Measurements from ENCODE around the gene LRRK1. TPM values are rescaled to one million over a fixed set of nuclear protein-coding genes. Genes with fewer than 3 reads are reported as not detected.
A peak's percentile ranks its signal among the peaks of the same experiment; 100 is the strongest.

The LRRK1 gene
- total RNA-seq, 4 donors from 2014 or later, result 52.7 to 107 (median 82.7) TPM

DNA sequence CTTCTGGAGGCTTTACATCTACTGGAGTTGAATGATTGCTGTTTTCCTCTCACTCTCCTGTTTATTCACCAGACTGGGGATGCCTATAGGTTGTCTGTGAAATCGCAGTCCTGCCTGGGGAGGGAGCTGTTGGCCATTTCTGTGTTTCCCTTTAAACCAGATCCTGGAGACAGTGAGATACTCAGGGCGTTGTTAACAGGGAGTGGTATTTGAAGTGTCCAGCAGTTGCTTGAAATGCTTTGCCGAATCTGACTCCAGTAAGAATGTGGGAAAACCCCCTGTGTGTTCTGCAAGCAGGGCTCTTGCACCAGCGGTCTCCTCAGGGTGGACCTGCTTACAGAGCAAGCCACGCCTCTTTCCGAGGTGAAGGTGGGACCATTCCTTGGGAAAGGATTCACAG, 4.3 kb upstream of the LRRK1 start:
- H3K36me3 ChIP-seq, result no peaks in the 10 kb centered on the region
- H3K4me3 ChIP-seq, result no peak overlapping the region
- TF ChIP-seq POLR2A (IDR thresholded peaks at IDR 0.05), result no peak
- TF ChIP-seq, protein P1, sequence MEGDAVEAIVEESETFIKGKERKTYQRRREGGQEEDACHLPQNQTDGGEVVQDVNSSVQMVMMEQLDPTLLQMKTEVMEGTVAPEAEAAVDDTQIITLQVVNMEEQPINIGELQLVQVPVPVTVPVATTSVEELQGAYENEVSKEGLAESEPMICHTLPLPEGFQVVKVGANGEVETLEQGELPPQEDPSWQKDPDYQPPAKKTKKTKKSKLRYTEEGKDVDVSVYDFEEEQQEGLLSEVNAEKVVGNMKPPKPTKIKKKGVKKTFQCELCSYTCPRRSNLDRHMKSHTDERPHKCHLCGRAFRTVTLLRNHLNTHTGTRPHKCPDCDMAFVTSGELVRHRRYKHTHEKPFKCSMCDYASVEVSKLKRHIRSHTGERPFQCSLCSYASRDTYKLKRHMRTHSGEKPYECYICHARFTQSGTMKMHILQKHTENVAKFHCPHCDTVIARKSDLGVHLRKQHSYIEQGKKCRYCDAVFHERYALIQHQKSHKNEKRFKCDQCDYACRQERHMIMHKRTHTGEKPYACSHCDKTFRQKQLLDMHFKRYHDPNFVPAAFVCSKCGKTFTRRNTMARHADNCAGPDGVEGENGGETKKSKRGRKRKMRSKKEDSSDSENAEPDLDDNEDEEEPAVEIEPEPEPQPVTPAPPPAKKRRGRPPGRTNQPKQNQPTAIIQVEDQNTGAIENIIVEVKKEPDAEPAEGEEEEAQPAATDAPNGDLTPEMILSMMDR (IDR thresholded peaks at IDR 0.05), result no peak
- TF ChIP-seq POLR2AphosphoS5 (IDR thresholded peaks at IDR 0.05), result no peak
- TF ChIP-seq EP300 (IDR thresholded peaks at IDR 0.05; ENCODE audit: low read depth), result no peak
- H3K27ac ChIP-seq, result no peak overlapping the region
- DNase-seq, result no peak
- in situ Hi-C loops (cut with MboI; ENCODE audit: low pct_ligation_motif_present in 1 of 4, low pct_unique_long_range_greater_than_20kb in 1 of 4, low sequenced_read_pairs in 3 of 4) (loop anchor here (5.0 to 25.0 kb wide), 4 partner anchors 90 to 347 kb away; partner anchors contain the start of gene CHSY1 (in 4 of the 4)), intact Hi-C loops (cut with DNase I; ENCODE audit: low total_unique reads) (no loop called here)
- H3K27me3 ChIP-seq, result no peaks in the 10 kb centered on the region
- peaks cover 4 to 16% (median 8%) of the 10 kb centered on the region in 4 donors for H3K4me1 ChIP-seq
- no peaks in the 10 kb centered on the region for H3K9me3 ChIP-seq
- 81 to 88% methylated on average over 3 to 6 of the region's 6 CpGs for whole genome bisulfite sequencing, 2 donors (ENCODE audit: low coverage in 1 of 2)

DNA sequence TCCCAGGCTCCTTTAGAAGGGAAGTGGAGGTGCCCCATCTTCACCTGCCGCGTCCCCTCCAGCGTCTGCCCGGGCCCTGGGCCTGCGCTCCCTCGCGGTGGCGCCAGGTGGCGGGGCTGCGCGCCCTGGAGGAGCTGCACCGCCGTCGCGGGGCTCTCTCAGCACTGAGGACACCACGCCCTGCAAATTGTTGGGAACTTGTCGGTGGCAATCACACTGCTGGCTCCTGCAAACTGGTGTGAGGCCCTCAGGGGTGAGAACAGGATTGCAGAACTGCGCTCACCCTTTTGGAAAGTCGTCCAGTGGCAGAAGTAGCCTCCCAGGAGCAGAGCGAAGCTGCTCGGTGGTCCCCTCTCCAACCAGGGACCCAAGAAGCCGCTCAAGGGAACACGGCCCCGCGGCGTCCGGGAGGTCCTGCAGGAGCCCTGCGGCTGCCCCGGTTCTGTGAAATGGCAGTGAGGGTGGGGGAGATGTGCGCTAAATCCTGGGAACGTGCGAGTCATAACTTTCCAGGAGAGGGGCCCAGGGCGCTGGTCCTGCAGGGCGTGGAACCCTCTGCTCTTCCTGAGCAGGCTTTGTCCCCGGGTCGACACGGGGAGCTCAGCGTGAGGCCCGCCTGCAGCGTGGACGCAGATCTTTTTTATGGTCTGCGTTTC, 995 bp upstream of the LRRK1 start:
- WGBS, 2 donors (ENCODE audit: low coverage in 1 of 2), result 1% methylated on average over 41 of the region's 42 CpGs; no CpG with 5 or more reads in 1 of the 2 donors
- no peaks in the 10 kb centered on the region for H3K27me3 ChIP-seq
- no peaks in the 10 kb centered on the region for H3K36me3 ChIP-seq

DNA sequence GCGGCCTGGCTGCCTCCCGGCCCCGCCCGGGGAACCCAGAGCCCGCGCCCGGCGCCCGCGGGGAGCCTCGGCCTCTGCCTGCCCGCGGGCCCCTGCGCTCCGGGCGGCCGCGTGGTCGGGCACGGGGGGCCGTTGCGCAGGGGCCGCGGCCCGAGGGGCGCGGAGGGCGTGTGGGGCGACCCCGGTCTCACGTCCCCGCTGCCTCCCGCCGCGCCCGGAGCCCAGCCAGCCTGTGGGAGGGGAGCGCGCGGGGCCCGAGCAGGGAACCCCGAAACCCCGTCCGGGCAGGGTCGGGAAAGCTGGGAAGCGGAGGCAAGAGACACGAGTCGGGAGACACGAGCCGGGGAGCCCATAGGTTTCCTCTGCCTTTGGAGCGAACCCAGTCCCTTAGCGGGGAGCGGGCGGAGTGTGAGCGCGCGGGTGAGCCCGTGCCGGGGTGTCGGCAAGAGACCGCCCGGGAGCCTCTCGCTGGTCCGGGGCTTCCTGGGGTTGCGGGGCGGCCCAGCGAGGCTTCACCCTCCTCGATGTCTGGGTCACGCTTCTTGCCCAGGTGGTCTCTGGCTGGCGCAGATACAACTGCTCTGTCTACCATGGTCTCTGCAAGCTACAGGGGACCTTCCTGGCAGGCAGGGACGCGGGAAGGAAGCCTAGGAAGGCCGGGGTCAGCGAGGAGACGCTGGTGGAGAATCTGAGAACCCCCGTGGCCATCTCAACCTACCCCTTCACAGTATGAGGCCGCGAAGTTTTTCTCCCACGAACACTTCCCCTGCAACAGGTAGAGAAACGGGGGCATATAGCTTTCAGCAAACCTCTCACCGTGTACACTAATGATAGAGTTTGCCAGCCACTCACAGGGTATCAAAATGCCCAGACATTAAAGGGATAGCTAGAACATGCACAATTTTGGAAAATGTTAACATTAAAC, 586 bp downstream of the LRRK1 start:
- WGBS, 2 donors (ENCODE audit: low coverage in 1 of 2), result 4% methylated on average over 53 of the region's 80 CpGs; no CpG with 5 or more reads in 1 of the 2 donors
- Histone ChIP-seq H3K27ac (peak overlapping the region; percentile 77 to 90 (median 84)), H3K4me3 (peak overlapping the region; percentile 53 to 78 (median 68)), H3K9me3 (no peaks in the 10 kb centered on the region), H3K4me1 (peaks cover 4 to 38% (median 10%) of the 10 kb centered on the region in 4 donors), H3K27me3 (no peaks in the 10 kb centered on the region), H3K36me3 (no peaks in the 10 kb centered on the region)
- TF ChIP-seq POLR2AphosphoS5 (IDR thresholded peaks at IDR 0.05) (no peak), POLR2A (IDR thresholded peaks at IDR 0.05) (no peak), EP300 (IDR thresholded peaks at IDR 0.05; ENCODE audit: low read depth) (no peak)
- TF ChIP-seq, protein P1 (IDR thresholded peaks at IDR 0.05), result no peak
- in situ Hi-C loops (cut with MboI; ENCODE audit: low pct_ligation_motif_present in 1 of 4, low pct_unique_long_range_greater_than_20kb in 1 of 4, low sequenced_read_pairs in 3 of 4), result loop anchor here (5.0 to 25.0 kb wide), 4 partner anchors 85 to 343 kb away; partner anchors contain the start of gene CHSY1 (in 4 of the 4)
- DNase-seq, result peak; percentile 39
- intact Hi-C loops (cut with DNase I; ENCODE audit: low total_unique reads), result loop anchor here (2.0 kb wide), 1 partner anchor 87 kb away; no protein-coding TSS in a partner anchor

More for the DNA sequence above, 995 bp upstream of the LRRK1 start:
- intact Hi-C loops (cut with DNase I; ENCODE audit: low total_unique reads) (loop anchor here (2.0 kb wide), 1 partner anchor 89 kb away; no protein-coding TSS in a partner anchor), in situ Hi-C loops (cut with MboI; ENCODE audit: low pct_ligation_motif_present in 1 of 4, low pct_unique_long_range_greater_than_20kb in 1 of 4, low sequenced_read_pairs in 3 of 4) (loop anchor here (5.0 to 25.0 kb wide), 4 partner anchors 87 to 344 kb away; partner anchors contain the start of gene CHSY1 (in 4 of the 4))
- no peaks in the 10 kb centered on the region for H3K9me3 ChIP-seq
- peak overlapping the region; percentile 53 to 78 (median 74) for H3K4me3 ChIP-seq
- H3K4me1 ChIP-seq, result peaks cover 4 to 30% (median 8%) of the 10 kb centered on the region in 4 donors
- TF ChIP-seq, protein P1 (IDR thresholded peaks at IDR 0.05), result peak; percentile 93 to 98 (median 97)
- TF ChIP-seq POLR2A (IDR thresholded peaks at IDR 0.05) (peak; percentile 48), EP300 (IDR thresholded peaks at IDR 0.05; ENCODE audit: low read depth) (no peak), POLR2AphosphoS5 (IDR thresholded peaks at IDR 0.05) (peak; percentile 63 to 83 (median 67))
- DNase-seq, result peak; percentile 90
- H3K27ac ChIP-seq, result peak overlapping the region; percentile 84 to 90 (median 85)

All from transverse colon (tissue), 4 donors.